Left renal cortex interstitium (tissue), 4 donors: ENCODE data around the gene SERP1. TPM values are rescaled to one million over a fixed set of nuclear protein-coding genes. Genes with fewer than 3 reads are reported as not detected.

Experiments
- DNase-seq, 4 donors: peaks; one replicate each; pipeline ENCODE4 v3.0.0-alpha.2; 2013; ENCODE audit warnings: low read depth in 4 of 4, low spot score in 2 of 4, missing footprints in 1 of 4
- polyA plus RNA-seq, 4 donors: library from polyadenylated mRNA; unstranded; fragments of 120-200 nt; gene quantifications; one replicate each; pipeline ENCODE4 v1.2.1, GENCODE V29; 2013; ENCODE audit not compliant: insufficient read length in 4 of 4

SERP1 gene
- polyA plus RNA-seq, 4 donors = 113 to 139 (median 129) TPM

GRCh38 chr3:150494411-150494977 lies 51.8 kb downstream of the SERP1 start:
- no peak for DNase-seq

Other genes starting within 250 kb of the SERP1 start
- gene TSC22D2, start 138.2 kb downstream of the SERP1 start, polyA plus RNA-seq = 10 to 100 TPM; 53.6 to 75.7 (median 62.7) TPM
- 100 to 1,000 TPM; 149 to 192 (median 177) TPM for gene EIF2A, start 291 bp upstream of the SERP1 start, polyA plus RNA-seq
- gene SELENOT, start 56.8 kb upstream of the SERP1 start, polyA plus RNA-seq = 100 to 1,000 TPM; 104 to 147 (median 115) TPM
- gene ERICH6, start 157.4 kb upstream of the SERP1 start, polyA plus RNA-seq = 1 to 10 TPM in 1 of 4 donors, under 1 TPM in 3; 0.46 to 1.1 (median 0.72) TPM
- 10 to 100 TPM; 16.8 to 20.2 (median 18.8) TPM for gene SIAH2, start 216.7 kb upstream of the SERP1 start, polyA plus RNA-seq